CD14-positive monocyte (primary cell): ENCODE data around the gene TRAPPC5. TPM values are rescaled to one million over a fixed set of nuclear protein-coding genes. Genes with fewer than 3 reads are reported as not detected.

Experiments
- DNase-seq, 3 donors: peaks; one replicate each; pipeline ENCODE4 v3.0.0-alpha.2; 2011 to 2022
- H2AFZ ChIP-seq: 2 replicates; pipeline ENCODE4 v1.6.0; 2012; ENCODE audit warnings: mild to moderate bottlenecking, low read depth, low read length, inconsistent platforms; ENCODE audit not compliant: insufficient read depth, poor library complexity, severe bottlenecking
- H3K27ac ChIP-seq, 2 donors: 1 replicate in 1 of 2; 2 replicates in 1 of 2; pipeline ENCODE4 v1.5.1; 2012 to 2013; ENCODE audit warnings: low read length in 2 of 2, control low read depth in 1 of 2, inconsistent platforms in 1 of 2, low read depth in 1 of 2, mild to moderate bottlenecking in 1 of 2
- H3K27me3 ChIP-seq, 2 donors: one replicate each; pipeline versions ENCODE4 v1.6.0 to v1.6.1; 2011 to 2013; ENCODE audit warnings: low read length in 2 of 2; ENCODE audit not compliant: control insufficient read depth in 2 of 2, insufficient read depth in 2 of 2
- H3K36me3 ChIP-seq, 2 donors: replicated peaks in 1 of 2; 1 replicate in 1 of 2; 2 replicates in 1 of 2; pipeline versions ENCODE4 v1.5.1 to v1.6.1; 2012 to 2013; ENCODE audit warnings: low read length in 2 of 2, control low read depth in 1 of 2, inconsistent platforms in 1 of 2, mild to moderate bottlenecking in 1 of 2; ENCODE audit not compliant: insufficient read depth in 2 of 2, control insufficient read depth in 1 of 2
- H3K4me1 ChIP-seq, 2 donors: 1 replicate in 1 of 2; 2 replicates in 1 of 2; pipeline versions ENCODE4 v1.5.1 to v1.6.1; 2012 to 2013; ENCODE audit warnings: low read length in 2 of 2, control low read depth in 1 of 2, inconsistent platforms in 1 of 2, mild to moderate bottlenecking in 1 of 2, moderate library complexity in 1 of 2; ENCODE audit not compliant: insufficient read depth in 2 of 2, control insufficient read depth in 1 of 2
- H3K4me2 ChIP-seq: replicated peaks from 2 replicates; pipeline ENCODE3; 2012; ENCODE audit warnings: low read length, moderate library complexity, mild to moderate bottlenecking; ENCODE audit not compliant: poor library complexity, severe bottlenecking; ENCODE audit errors: extremely low read depth
- H3K4me3 ChIP-seq, 3 experiments: fragments of 200-600 bp in 1 of 3; sonication (generic) in 1 of 3; replicated peaks in 1 of 3; 1 replicate in 2 of 3; 2 replicates in 1 of 3; pipeline ENCODE4 v1.5.1; 2011 to 2013; ENCODE audit warnings: low read length in 3 of 3, mild to moderate bottlenecking in 3 of 3, control low read depth in 2 of 3, low read depth in 2 of 3, inconsistent platforms in 1 of 3, moderate library complexity in 1 of 3
- H3K79me2 ChIP-seq: 2 replicates; pipeline ENCODE4 v1.6.0; 2012; ENCODE audit warnings: mild to moderate bottlenecking, control low read depth, inconsistent platforms, low read length, moderate library complexity; ENCODE audit not compliant: insufficient read depth
- H3K9ac ChIP-seq: 2 replicates; pipeline ENCODE4 v1.6.0; 2017; ENCODE audit warnings: low read length, mild to moderate bottlenecking; ENCODE audit not compliant: insufficient read depth, poor library complexity, severe bottlenecking
- H3K9me3 ChIP-seq, 2 donors: replicated peaks in 1 of 2; 1 replicate in 1 of 2; 2 replicates in 1 of 2; pipeline versions ENCODE4 v1.5.1 to v1.6.1; 2012 to 2013; ENCODE audit warnings: low read length in 2 of 2, control low read depth in 1 of 2; ENCODE audit not compliant: control insufficient read depth in 1 of 2, insufficient read depth in 1 of 2
- H4K20me1 ChIP-seq: 2 replicates; pipeline ENCODE4 v1.6.0; 2012; ENCODE audit warnings: mild to moderate bottlenecking, low read length, control low read depth, moderate library complexity; ENCODE audit not compliant: insufficient read depth
- H3K27ac Mint-ChIP-seq, 7 donors: one replicate each; pipeline ENCODE4 v1.8.0; 2020; ENCODE audit warnings: mild to moderate bottlenecking in 7 of 7, mixed read lengths in 7 of 7, moderate library complexity in 6 of 7, inconsistent platforms in 2 of 7
- H3K27me3 Mint-ChIP-seq, 3 donors: one replicate each; pipeline ENCODE4 v1.8.0; 2021 to 2022; ENCODE audit warnings: low read depth in 3 of 3, mild to moderate bottlenecking in 3 of 3, mixed read lengths in 3 of 3, moderate library complexity in 3 of 3, inconsistent platforms in 1 of 3
- H3K36me3 Mint-ChIP-seq, 2 donors: one replicate each; pipeline ENCODE4 v1.8.0; 2020; ENCODE audit warnings: mixed read lengths in 2 of 2, inconsistent platforms in 1 of 2, mild to moderate bottlenecking in 1 of 2
- H3K4me1 Mint-ChIP-seq: one replicate; pipeline ENCODE4 v1.8.0; 2020; ENCODE audit warnings: mild to moderate bottlenecking, mixed read lengths
- H3K4me3 Mint-ChIP-seq, 2 donors: one replicate each; pipeline ENCODE4 v1.8.0; 2020; ENCODE audit warnings: mild to moderate bottlenecking in 2 of 2, mixed read lengths in 2 of 2, moderate library complexity in 1 of 2
- H3K9me3 Mint-ChIP-seq, 7 donors: one replicate each; pipeline ENCODE4 v1.8.0; 2020 to 2022; ENCODE audit warnings: mixed read lengths in 7 of 7, mild to moderate bottlenecking in 6 of 7, moderate library complexity in 6 of 7, inconsistent platforms in 2 of 7
- CTCF ChIP-seq: fragments of 200-600 bp; IDR thresholded peaks from one replicate; pipeline ENCODE4 v1.8.0; 2022; ENCODE audit warnings: antibody characterized with exemption, mild to moderate bottlenecking
- WGBS: methylation state at CpG from one replicate; pipeline ENCODE4 v1.1.5; 2013; ENCODE audit warnings: missing lambda C conversion rate; ENCODE audit not compliant: insufficient coverage; 5-methylcytosine and 5-hydroxymethylcytosine counted together
- intact Hi-C, 2 donors: fragments of 100-400 bp; cut with micrococcal nuclease; formaldehyde crosslinking; loops; one replicate each; pipeline versions ENCODE4 v1.15.0 to v1.15.1; 2023
- polyA plus RNA-seq, 3 donors: library from polyadenylated mRNA; depleted of rRNA in 1 of 3; unstranded in 2 of 3; stranded (reverse) in 1 of 3; fragments of 300-500 nt in 2 of 3; fragments of >200 nt in 1 of 3; fragmentation: Illumina TruSeq in 2 of 3; gene quantifications; 1 replicate in 2 of 3; 2 replicates in 1 of 3; pipeline ENCODE4 v1.2.3, GENCODE V29; 2012 to 2021

TRAPPC5 gene
- polyA plus RNA-seq, 3 donors: 126 to 449 (median 414) TPM

- peak overlapping the region; percentile 76 to 96 for H3K27ac ChIP-seq
- H3K79me2 ChIP-seq: peaks cover 60% of the 10 kb centered on the region
- intact Hi-C loops: loop anchor here (2.0 to 5.0 kb wide), 2 partner anchors 18 to 39 kb away; partner anchors contain the start of gene STXBP2 (in 1 of the 2)
- H3K27ac Mint-ChIP-seq: peak overlapping the region; percentile 95 to 99 (median 98)
- peaks cover 75% of the 10 kb centered on the region for H3K4me1 Mint-ChIP-seq
- H4K20me1 ChIP-seq: no peaks in the 10 kb centered on the region
- no peaks in the 10 kb centered on the region for H3K36me3 ChIP-seq
- H3K4me3 ChIP-seq: peak overlapping the region; percentile 41 to 96 (median 48)
- peaks cover 6 to 18% of the 10 kb centered on the region in 2 donors for H3K36me3 Mint-ChIP-seq
- H3K9me3 Mint-ChIP-seq: peaks cover 11 to 17% (median 13%) of the 10 kb centered on the region in 7 donors
- no peaks in the 10 kb centered on the region for H3K27me3 ChIP-seq
- no peak for TF ChIP-seq CTCF
- peak overlapping the region; percentile 97 for H3K4me2 ChIP-seq
- peaks cover 67 to 87% of the 10 kb centered on the region in 2 donors for H3K4me1 ChIP-seq
- peaks cover 7 to 13% of the 10 kb centered on the region in 2 donors for H3K9me3 ChIP-seq
- peak overlapping the region; percentile 74 for H3K9ac ChIP-seq
- WGBS: 0% methylated on average over 3 of the region's 7 CpGs
- peaks cover 0 to 4% (median 0%) of the 10 kb centered on the region in 3 donors for H3K27me3 Mint-ChIP-seq
- DNase-seq: peak; percentile 57 to 81 (median 68)
- H3K4me3 Mint-ChIP-seq: peak overlapping the region; percentile 80 to 93
- H2AFZ ChIP-seq: no peak overlapping the region
These were observed 4.3 kb upstream of the TRAPPC5 start for GRCh38 chr19:7676376-7676775.

- peak within 1 kb of the TSS; percentile 80 to 93 for H3K4me3 Mint-ChIP-seq
- peaks cover under 1% of the 10 kb centered on the region for H4K20me1 ChIP-seq
- H3K27ac Mint-ChIP-seq: peak within 1 kb of the TSS; percentile 95 to 99 (median 98)
- no peak for TF ChIP-seq CTCF
- peak within 1 kb of the TSS; percentile 41 to 96 (median 48) for H3K4me3 ChIP-seq
- peaks cover 11 to 17% (median 13%) of the 10 kb centered on the region in 7 donors for H3K9me3 Mint-ChIP-seq
- H3K79me2 ChIP-seq: peaks cover 65% of the 10 kb centered on the region
- 0% methylated on average over 3 of the region's 10 CpGs for WGBS
- peaks cover 7 to 13% of the 10 kb centered on the region in 2 donors for H3K9me3 ChIP-seq
- H3K4me2 ChIP-seq: peak within 1 kb of the TSS; percentile 97
- H3K9ac ChIP-seq: peak within 1 kb of the TSS; percentile 74
- peak; percentile 63 to 75 (median 67) for DNase-seq
- H3K27ac ChIP-seq: peak within 1 kb of the TSS; percentile 76 to 96
- peaks cover 6 to 16% of the 10 kb centered on the region in 2 donors for H3K36me3 Mint-ChIP-seq
- no peak within 1 kb of the TSS for H2AFZ ChIP-seq
- H3K27me3 Mint-ChIP-seq: peaks cover 0 to 4% (median 0%) of the 10 kb centered on the region in 3 donors
- H3K4me1 Mint-ChIP-seq: peaks cover 74% of the 10 kb centered on the region
- intact Hi-C loops: loop anchor here (1.0 to 5.0 kb wide), 3 partner anchors 18 to 40 kb away; partner anchors contain the start of gene STXBP2 (in 1 of the 2)
- H3K4me1 ChIP-seq: peaks cover 68 to 91% of the 10 kb centered on the region in 2 donors
- no peaks in the 10 kb centered on the region for H3K27me3 ChIP-seq
- no peaks in the 10 kb centered on the region for H3K36me3 ChIP-seq
These were observed 3.8 kb upstream of the TRAPPC5 start, which contains the start of gene MCEMP1 for GRCh38 chr19:7676854-7677253. Gene MCEMP1 (plus strand): TSS chr19:7677090. CDS start chr19:7677121, 31 bp downstream.
